ENCODE results near the gene DNAJC15. TPM values are rescaled to one million over a fixed set of nuclear protein-coding genes. Genes with fewer than 3 reads are reported as not detected.
A peak's percentile ranks its signal among the peaks of the same experiment; 100 is the strongest.
"Not testable (repeated sequence)": the region's sequence is repeated elsewhere in the genome, so short reads cannot be mapped to it uniquely, and the experiment has no call there.

The DNAJC15 gene
- total RNA-seq (2014; rRNA removed; shearing (Covaris generic)) = 8.4 and 16.3 TPM in 2 replicates

DNA sequence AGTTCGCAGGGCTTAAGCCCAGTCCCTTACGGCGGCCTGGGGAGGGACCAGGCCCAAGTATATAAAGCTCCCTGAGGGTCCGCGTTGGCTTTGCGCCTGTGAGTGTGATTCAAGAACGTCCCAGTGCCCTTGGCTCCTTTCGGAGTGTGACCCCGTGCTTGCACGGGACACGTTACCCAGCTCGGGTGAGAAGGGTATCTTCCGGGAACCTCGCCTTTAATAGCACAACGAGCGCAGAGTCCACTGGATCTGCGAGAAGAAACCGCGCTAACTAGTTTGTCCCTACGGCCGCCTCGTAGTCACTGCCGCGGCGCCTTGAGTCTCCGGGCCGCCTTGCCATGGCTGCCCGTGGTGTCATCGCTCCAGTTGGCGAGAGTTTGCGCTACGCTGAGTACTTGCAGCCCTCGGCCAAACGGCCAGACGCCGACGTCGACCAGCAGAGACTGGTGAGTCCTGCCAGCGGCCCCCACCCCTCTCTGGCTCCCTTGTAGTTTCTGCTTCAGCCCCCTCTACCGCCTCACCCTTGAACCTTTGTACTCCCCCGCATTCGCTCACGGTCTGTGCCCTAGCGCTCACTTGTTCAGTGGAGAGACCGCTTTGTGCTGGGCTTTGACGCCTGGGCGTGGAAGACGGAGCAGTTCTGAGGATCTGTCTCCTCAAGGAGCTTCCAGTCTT is at the start of gene DNAJC15:
Gene DNAJC15 (plus strand): TSS at position 298 of the 675 bp plus-strand sequence. CDS start 41 bp downstream, at position 339.
- DNase-seq (ENCODE audit: low spot score) = peak; percentile 82
- in situ Hi-C loops (cut with HindIII; ENCODE audit: low sequenced_read_pairs) = no loop called here

DNA sequence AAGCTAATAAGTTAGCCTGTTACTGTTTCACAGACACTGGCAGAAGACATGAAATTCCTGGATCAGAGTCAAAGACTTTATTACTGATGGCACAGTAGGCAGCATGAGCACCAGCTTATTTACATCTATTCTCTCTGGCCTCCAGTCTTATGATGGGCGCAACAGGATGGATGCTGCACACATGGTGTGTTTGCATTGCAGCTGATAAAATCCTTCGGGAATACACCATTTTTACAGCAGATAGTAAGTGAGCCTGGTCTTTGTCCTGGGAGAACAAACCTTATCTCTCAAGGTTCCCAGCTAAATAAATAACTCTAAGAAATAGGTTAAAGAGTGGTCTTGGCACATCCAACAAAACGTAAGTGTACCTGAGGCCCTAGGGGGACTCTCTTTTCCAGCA is 47.3 kb upstream of the DNAJC15 start:
- in situ Hi-C loops (cut with HindIII; ENCODE audit: low sequenced_read_pairs) = no loop called here
- no peak for DNase-seq (ENCODE audit: low spot score)

DNA sequence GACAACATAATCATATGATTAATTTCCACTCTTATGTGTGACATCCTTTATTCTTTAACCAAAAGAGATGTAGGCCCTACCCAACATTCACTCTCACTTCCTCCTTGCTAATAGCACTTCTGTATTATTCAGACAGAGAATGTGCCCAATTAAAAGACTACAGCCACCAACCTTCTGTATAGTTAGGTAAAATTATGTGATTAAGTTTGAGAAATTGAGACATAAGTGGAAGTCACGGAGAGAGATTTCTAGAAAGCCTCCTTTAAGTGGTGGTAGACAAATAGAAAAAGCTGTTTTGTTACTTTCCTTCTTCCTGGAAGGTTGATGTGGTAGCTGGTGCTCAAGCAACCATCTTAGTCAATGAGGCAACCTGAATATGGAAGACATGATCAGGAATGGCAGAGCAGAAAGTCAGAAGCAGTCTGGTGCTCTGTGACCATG is 46.1 kb upstream of the DNAJC15 start:
- in situ Hi-C loops (cut with HindIII; ENCODE audit: low sequenced_read_pairs) = no loop called here
- no peak for DNase-seq (ENCODE audit: low spot score)

DNA sequence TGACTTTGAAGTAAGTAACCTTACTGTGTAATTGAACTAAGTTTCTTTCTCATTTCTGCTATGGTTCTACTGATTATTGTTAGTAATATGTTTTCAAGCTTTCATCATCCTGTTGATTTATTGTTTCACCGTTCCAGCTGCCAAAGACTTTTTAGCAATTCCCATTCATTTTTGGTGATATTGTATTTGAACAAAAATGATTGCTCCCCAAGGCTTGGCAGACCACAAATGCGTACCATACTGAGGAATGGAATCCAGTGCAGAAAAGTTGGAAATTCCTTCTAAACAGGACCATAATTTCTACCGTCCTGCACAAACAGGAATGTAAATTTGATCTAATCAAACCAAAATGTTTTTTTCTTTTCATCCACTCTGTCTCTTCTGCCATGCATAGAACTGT is 42.1 kb upstream of the DNAJC15 start:
- in situ Hi-C loops (cut with HindIII; ENCODE audit: low sequenced_read_pairs) = no loop called here
- no peak for DNase-seq (ENCODE audit: low spot score)

DNA sequence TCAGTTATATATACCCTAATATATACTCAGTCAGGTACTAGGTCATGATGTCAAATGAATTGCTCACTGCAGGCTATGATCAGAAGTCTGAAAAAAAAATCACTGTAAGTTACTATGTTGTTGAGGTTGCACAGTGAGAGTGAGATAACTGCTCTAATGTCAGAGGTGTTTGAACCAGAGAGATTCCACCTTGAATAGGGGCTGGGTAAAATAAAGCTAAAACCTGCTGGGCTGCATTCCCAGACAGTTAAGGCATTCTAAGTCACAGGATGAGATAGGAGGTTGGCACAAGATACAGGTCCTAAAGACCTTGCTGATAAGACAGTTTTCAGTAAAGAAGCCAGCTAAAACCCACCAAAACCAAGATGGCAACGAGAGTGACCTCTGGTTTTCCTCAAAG is 41.5 kb upstream of the DNAJC15 start:
- no peak for DNase-seq (ENCODE audit: low spot score)
- in situ Hi-C loops (cut with HindIII; ENCODE audit: low sequenced_read_pairs) = no loop called here

DNA sequence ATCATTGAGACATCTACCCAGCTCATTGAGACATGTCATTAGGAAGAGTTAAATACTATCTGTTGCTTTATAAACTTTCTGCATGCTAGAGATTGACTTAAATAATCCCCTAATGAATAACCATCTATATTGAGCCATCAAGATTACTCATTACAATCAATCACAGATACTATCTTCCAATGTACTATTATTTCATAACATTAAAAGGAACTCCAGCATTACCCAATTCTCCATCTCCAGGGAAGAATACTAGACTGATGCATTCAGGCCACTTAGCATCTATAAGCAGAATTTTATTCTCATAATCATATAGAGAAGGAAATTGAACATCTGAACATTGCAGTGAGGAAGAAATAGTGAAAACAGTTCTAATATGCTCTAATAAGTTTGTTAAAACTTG is 39.4 kb upstream of the DNAJC15 start:
- DNase-seq (ENCODE audit: low spot score) = no peak
- in situ Hi-C loops (cut with HindIII; ENCODE audit: low sequenced_read_pairs) = no loop called here

DNA sequence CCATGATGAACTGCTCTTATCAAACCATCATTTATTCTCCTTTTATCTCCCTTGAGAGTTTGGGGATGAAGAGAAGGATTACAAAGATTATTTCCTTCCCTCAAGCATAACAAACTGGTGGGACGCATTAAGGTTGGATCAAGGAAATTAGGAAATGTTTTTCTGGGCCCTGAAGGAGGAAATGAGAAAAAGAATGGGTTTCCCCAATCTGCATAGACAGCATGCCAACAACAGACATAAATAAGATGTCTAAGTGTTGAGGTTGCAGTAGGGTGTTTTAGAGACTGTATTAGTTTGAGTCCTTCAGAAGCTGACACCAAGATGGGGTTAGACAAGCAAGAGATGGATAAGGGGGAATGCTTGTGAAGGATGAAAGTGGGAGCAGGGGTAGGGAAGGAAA is 38.7 kb upstream of the DNAJC15 start:
- in situ Hi-C loops (cut with HindIII; ENCODE audit: low sequenced_read_pairs) = no loop called here
- DNase-seq (ENCODE audit: low spot score) = no peak

DNA sequence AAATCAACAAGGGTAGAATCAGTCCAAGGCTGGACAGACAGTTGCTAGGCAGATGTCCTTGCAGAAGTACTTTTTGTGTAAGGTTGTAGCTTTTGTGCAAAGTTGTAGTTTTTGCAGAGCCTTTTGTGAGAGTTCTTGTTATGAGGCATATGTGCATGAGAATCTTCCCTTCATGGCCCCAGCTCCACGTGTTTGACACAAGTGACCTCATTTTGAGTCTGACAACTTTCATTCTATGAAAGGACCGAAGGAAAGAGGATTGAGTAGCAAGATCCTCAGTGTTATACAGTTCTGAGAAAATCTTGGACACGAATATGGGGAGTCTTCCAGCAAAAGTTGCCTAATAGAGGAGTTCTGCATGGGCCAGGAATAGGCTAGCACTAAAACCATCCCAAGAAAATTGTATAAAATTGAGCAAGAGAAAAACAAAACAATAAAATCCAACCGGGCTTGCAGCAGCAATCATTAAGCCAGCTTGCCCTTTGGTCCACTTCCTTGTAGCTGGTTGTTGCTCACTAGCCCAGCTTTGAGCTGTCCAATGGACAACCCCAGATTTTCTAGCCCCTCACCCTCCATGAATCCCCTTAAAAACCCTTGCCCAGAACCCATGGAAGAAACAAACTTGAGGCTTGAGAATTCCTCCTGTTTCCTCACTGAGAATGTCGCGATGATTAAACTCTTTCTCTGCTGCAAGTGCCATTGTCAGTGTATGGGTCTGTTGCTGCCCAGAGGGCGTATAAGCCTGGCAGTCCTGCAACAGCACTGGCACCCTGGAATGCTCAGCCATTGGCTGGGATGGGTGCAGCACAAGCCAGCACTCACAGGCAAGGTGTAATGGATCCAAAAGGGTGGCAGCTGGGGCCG is 37.8 kb upstream of the DNAJC15 start:
- no peak for DNase-seq (ENCODE audit: low spot score)
- in situ Hi-C loops (cut with HindIII; ENCODE audit: low sequenced_read_pairs) = no loop called here

DNA sequence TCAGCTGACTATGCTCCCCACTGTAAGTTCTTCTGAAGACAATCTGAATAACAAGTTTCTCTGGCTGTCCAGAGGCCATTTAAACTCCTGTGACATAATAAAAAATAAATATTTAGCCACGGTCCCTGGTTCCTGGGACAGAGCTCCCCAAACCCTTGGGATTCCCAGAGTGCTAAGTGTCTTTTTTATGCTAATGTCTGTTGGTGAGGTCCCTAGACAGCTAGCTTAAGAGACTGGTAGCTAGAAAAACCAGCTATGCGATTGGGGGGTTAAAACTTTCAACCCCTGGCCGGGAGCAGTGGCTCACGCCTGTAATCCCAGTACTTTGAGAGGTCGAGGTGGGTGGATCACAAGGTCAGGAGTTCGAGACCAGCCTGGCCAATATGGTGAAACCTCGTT is 37.2 kb upstream of the DNAJC15 start:
- in situ Hi-C loops (cut with HindIII; ENCODE audit: low sequenced_read_pairs) = no loop called here
- DNase-seq (ENCODE audit: low spot score) = no peak

DNA sequence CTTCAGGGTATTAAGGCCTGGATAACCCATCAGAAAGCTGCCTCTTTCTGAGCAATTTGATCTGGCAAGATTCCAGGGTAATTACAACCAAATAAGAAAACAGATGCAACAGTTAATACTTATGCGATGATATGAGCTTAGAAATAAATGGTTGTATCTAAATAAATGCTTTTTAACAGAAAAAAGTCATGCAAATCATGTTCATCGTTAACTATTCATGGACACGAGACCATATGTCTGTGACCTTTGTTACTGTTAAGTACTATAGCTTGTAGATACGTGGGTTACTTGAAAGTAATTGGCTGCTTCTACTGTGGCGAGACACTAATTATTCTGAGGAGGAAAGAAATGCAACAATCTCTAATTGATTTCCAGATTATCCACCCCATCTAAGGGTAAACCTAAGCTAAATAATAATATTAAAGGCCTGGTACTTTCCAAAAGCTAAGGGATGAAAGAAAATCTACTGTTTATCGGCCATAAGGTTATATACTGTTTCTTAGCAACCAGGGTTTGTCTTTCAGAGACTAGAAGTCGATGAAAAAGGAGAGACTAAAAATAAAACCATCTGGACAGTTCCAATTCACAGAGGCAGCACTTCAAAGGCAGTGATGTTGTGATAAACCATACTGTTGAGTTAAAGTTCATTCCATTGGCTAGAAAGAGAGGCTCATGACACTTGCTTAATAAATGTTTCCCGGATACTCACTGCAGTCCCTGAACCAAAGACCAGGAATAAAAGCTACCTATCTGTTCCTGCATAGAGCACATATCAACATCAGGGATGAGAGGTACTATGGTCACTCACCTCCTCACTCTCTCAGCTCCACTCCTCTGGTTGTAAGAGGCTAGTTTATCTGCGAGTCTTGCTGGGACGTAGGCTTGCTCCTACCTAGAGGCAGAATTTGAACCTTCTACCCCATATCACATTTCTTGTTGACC is 32.8 kb upstream of the DNAJC15 start:
- no peak for DNase-seq (ENCODE audit: low spot score)
- in situ Hi-C loops (cut with HindIII; ENCODE audit: low sequenced_read_pairs) = no loop called here

DNA sequence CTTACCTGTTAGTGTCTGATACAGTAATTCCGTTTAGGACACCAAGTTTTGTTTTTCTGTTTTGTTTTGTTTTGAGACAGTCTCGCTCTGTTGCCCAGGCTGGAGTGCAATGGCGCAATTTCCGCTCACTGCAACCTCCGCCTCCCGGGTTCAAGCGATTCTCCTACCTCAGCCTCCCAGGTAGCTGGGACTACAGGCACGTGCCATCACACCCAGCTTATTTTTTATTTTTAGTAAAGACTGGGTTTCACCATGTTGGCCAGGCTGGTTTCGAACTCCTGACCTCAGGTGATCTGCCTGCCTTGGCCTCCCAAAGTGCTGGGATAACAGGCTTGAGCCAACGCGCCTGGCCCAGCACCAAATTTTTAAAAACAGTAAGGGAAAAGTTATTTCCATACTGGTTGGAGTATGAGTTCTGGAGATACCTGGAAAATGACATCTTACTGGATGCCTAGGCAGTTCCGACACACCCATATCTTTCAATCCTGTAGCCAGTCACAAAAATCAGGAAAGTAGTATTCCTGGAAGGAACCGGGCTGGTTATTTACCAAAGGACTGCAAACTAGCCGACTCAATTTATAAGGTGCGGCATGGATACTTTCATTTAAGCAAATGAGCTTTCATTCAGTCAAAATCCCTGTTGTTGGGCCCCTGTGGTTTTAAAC is 32.0 kb upstream of the DNAJC15 start:
- in situ Hi-C loops (cut with HindIII; ENCODE audit: low sequenced_read_pairs); DNase-seq (ENCODE audit: low spot score): not testable (repeated sequence)

DNA sequence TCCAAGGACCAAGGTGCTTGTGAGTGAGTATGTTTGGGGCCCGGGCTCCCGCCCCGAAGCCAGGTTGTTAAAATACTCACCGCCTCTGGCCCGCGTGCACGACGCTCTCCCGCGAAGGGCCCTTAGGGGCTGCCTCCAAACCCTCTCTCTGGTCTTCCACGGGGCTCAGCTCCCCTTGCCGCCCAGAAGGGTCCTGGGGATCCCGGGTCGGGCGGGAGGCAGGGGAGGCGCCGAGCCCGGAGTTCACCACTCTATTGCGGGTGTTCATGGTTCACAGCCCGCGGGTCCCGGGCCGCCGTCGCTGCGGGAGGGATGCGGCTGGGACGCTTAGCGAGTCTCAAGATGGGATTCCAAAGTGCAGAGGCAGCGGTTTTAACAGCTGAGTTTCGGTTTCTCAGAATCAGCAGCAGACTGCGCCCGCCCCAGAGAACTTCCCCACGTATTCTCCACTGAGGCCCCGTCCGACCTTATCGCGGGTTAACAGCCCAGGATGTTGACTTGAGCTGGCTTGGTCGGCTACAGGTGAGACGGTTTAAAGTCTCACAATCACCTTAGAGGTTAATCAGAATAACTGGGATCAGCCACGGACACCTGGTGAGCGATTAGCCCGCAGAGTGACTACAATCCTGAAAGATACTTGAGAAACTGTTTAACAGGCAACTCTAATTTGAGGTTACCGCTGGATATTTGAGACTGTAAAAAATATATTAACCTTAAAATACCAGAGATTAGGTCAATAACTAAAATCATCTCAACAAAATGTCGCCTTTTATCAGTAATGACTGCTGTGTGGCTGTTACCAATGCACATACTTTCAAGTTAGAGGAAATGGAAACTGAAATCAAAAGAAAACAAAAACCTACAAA is 31.3 kb upstream of the DNAJC15 start, which contains the start of gene EPSTI1:
Gene EPSTI1 (minus strand): TSS at position 344 of the 866 bp plus-strand sequence. CDS start 76 bp downstream, at position 268.
- no peak for DNase-seq (ENCODE audit: low spot score)
- in situ Hi-C loops (cut with HindIII; ENCODE audit: low sequenced_read_pairs) = no loop called here

DNA sequence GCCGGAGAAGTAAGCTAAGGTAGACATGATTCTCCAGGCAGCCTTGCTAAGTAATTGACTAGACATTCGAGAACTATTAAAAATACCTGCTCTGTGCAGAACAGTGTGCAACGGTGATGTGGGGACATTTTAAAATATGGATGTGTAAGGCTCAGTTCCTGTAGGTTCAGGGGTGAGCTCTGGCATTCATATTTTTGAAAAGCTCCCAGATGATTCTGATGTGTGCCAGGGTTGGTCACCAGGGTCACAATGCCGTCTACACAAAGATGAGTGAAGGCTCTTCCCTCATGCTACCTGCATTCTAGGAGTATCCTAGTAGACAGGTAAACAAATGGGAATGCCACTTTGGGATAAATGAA is 30.6 kb upstream of the DNAJC15 start:
- no peak for DNase-seq (ENCODE audit: low spot score)
- in situ Hi-C loops (cut with HindIII; ENCODE audit: low sequenced_read_pairs) = no loop called here

DNA sequence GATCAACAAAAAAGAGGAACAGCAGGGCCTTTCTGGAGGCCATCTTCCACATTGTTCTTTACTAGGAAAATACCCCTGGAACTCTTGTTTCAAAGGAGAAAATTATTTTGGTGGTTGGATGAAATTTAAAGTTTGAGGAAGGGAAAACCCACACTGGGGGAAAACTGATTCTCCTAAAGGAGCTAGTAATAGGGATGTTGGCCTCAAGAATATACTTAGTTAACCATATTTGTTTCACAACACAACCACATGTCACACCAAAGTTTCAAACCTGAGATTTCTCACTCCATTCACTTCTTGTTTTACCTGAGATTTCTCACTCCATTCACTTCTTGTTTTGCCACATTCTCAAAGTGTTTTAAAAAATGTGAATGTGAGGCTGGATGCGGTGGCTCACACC is 28.5 kb upstream of the DNAJC15 start:
- no peak for DNase-seq (ENCODE audit: low spot score)

DNA sequence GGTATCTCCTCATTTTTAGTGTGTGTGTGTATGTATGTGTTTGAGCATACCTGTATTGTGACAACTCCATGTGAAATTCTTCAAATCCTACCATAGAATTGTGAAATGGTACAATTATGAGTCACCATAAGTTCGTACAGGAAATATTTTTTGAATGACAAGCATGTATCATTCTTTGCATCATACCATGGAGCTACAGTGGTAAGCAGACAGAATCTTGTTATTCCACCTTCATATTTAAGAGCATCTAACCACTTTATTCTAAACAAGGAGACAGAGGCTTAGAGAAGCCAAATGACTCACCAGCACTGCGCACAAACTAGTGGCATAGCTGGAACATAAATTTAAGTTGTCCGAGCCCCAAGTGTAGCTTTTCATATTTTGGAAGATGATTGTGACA is 26.8 kb upstream of the DNAJC15 start:
- in situ Hi-C loops (cut with HindIII; ENCODE audit: low sequenced_read_pairs) = no loop called here
- no peak for DNase-seq (ENCODE audit: low spot score)

More for the DNA sequence above, 28.5 kb upstream of the DNAJC15 start:
- in situ Hi-C loops (cut with HindIII; ENCODE audit: low sequenced_read_pairs) = no loop called here

DNA sequence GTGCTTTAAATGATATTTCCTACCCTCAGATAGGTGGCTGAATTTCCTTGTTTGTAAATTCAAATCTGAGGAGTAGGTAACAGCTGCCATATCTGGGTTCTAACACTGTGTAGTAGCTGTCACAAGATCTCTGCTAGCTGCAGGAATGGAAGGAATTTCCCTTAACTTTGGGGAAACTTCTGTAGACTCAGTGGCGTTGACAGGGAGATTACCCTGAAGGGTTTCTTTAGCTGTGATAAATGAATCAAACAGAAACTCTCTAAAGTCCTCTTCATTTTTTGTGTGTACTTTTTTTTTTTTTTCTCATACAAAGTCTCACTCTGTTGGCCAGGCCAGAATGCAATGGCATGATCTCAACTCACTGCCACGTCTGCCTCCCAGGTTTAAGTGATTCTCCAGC is 26.0 kb upstream of the DNAJC15 start:
- DNase-seq (ENCODE audit: low spot score) = no peak
- in situ Hi-C loops (cut with HindIII; ENCODE audit: low sequenced_read_pairs) = no loop called here

DNA sequence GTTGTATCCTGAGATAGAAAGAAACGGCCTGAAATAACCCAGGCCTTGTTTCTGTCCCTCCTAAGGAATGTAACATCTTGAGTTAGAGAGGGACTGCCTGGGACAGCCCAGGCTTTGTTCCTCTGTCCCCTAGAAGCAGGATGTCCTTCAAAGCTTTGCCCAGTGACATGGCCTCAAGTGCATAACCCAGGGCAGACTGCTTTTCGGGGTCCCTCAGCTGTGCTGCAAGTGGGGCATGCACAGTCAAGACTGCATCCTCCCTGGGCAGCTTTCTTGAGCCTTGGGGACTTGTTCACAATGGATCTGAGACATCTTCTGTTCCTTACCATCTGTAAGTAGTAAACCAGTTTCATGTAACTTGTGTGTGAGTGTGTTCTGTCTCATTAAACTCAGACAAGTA is 23.9 kb upstream of the DNAJC15 start:
- DNase-seq (ENCODE audit: low spot score) = no peak
- in situ Hi-C loops (cut with HindIII; ENCODE audit: low sequenced_read_pairs) = no loop called here

DNA sequence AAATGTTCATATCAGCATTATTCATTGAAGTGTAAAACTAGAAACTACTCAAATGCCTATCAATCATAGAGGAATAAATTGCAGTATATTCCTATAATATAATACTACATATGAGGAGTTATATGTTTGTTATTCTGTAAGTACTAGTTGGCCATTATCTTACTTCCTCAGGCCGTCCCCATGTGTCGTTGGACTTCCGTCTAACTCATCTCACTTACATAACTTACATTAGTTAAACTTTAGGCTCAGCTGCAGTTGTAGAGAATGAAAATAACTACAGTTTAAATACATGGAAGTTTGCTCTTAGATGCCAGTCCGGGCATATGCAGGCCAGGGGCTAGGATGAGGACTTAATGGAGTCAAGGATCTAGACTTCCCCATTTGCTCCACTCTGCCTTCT is 22.7 kb upstream of the DNAJC15 start:
- in situ Hi-C loops (cut with HindIII; ENCODE audit: low sequenced_read_pairs) = no loop called here
- DNase-seq (ENCODE audit: low spot score) = no peak
